Uterus (tissue), 2 donors: ENCODE data around the gene LHFPL4.

Experiments
- POLR2A ChIP-seq, 2 donors: fragments of 450-650 bp; IDR thresholded peaks; one replicate each; pipeline ENCODE4 v1.6.1; 2016; ENCODE audit warnings: antibody characterized with exemption in 2 of 2, mild to moderate bottlenecking in 1 of 2, moderate library complexity in 1 of 2
- TF ChIP-seq, protein P1 (sequence below), 4 experiments: fragments of 200-600 bp in 2 of 4; fragments of 450-650 bp in 2 of 4; sonication (generic) in 2 of 4; IDR thresholded peaks; one replicate each; pipeline ENCODE4 v1.5.1; 2016 to 2019; ENCODE audit warnings: antibody characterized with exemption in 4 of 4, mild to moderate bottlenecking in 2 of 4, moderate library complexity in 1 of 4

DNA sequence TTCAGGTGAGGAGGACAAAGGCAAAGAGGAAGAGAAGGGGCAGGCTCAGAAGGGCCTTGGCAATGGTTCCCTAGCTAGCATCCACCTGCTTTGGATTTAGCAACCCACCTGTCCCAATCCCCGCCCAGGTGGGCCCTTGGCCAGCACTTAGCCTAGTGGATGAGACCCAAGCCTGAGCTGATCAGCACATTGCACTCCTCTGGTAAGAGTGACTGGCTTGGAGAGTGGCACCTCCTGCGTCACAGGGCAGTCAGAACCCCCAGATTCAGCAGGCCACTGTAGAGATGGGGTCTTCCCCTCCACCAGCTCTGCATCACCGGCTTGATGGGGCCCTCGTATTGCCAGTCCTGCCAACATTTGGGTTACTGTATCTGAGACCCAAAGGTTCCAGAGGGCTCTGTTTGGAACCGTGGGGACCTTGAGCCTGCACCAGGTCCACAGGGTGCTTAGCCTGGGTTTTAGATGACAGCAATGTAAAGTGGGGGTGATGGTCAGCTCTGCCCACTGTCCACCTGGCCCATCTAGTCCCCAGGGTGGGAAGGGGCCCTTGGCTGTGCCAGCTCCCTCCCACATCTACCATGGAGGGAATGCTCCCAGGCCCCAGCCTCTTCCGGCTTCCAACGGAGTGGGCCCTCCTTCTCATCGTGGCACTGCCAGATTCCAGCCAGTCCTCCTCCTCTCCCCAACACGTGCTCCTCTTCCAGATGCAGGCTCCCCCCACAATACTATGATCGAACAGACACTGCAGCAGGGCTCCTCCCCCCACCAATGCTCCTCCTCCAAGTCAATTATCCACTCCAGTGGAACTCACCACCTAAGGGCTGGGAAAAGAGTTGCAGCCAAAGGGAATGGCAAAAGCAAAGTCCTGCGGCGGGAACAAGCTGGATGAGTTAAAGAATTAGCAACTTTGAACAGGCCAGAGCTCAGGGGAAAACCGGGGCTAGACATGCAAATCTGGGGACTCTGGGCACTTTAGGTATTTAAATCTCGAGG lies 45.7 kb downstream of the LHFPL4 start:
- TF ChIP-seq, protein P1, sequence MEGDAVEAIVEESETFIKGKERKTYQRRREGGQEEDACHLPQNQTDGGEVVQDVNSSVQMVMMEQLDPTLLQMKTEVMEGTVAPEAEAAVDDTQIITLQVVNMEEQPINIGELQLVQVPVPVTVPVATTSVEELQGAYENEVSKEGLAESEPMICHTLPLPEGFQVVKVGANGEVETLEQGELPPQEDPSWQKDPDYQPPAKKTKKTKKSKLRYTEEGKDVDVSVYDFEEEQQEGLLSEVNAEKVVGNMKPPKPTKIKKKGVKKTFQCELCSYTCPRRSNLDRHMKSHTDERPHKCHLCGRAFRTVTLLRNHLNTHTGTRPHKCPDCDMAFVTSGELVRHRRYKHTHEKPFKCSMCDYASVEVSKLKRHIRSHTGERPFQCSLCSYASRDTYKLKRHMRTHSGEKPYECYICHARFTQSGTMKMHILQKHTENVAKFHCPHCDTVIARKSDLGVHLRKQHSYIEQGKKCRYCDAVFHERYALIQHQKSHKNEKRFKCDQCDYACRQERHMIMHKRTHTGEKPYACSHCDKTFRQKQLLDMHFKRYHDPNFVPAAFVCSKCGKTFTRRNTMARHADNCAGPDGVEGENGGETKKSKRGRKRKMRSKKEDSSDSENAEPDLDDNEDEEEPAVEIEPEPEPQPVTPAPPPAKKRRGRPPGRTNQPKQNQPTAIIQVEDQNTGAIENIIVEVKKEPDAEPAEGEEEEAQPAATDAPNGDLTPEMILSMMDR (IDR thresholded peaks at IDR 0.05) = no peak
- TF ChIP-seq POLR2A (IDR thresholded peaks at IDR 0.05) = no peak
